ENCODE measurements around the gene AFDN. TPM values are rescaled to one million over a fixed set of nuclear protein-coding genes. Genes with fewer than 3 reads are reported as not detected.

The AFDN gene
- polyA plus RNA-seq, 1 of the 3 experiments (the other 2 are of a cell fraction) = 25.1 TPM

DNA sequence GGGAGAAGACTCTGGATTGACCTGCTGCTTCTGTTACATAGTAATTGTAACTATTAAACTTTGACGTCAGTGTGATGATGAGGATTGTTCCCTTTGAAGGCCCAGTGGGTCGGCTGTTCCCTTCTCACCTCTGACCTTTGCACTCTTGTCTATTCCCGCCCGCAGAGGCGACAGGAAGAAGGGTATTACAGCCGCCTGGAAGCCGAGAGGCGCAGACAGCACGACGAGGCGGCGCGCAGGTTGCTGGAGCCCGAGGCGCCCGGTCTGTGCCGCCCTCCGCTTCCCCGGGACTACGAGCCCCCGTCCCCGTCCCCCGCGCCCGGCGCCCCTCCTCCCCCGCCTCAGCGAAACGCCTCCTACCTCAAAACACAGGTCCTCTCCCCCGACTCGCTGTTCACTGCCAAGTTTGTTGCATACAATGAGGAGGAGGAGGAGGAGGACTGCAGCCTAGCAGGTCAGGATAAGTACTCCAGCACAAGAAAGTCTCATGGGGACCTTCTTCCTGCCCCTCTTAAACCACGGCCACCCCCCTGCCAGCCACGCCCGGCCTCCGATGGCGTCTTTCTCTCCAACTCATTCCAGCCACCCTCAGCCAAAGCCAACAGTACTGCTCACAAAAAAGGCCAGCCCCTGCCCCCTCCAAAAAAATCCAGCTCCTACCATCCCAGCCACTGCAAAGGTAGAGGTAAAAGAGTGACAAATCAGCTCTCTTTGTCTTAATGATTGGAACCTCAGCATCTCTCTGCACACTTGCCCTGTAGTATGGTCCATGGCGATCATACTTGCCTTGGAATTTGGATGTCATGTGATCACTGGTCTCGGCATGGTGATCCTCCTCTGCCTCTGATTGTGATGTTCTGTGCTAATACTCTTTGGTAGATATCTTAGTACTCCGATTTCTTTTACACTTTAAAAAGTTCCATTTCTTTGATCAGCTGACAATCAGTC lies 139.2 kb downstream of the AFDN start:
- CTCF ChIA-PET = no interaction called here

GRCh38 chr6:167966540-167966905 lies 139.8 kb downstream of the AFDN start:
- 96% methylated on average over 8 of the region's 8 CpGs for WGBS (ENCODE audit: low lambda C conversion rate)
- POLR2A ChIA-PET = no interaction called here
- Histone ChIP-seq H3K9me2 (no peaks in the 10 kb centered on the region), H3K9ac (no peak overlapping the region), H4K20me1 (ENCODE audit: insufficient read depth) (no peaks in the 10 kb centered on the region), H3K27me3 (ENCODE audit: insufficient read depth) (no peaks in the 10 kb centered on the region), H3K4me1 (ENCODE audit: control insufficient read depth in 1 of 2, insufficient read depth in 2 of 2, low read depth in 1 of 2, low read length in 1 of 2) (no peaks in the 10 kb centered on the region), H3K27ac (ENCODE audit: low read depth in 2 of 2, low read length in 1 of 2) (no peak overlapping the region), H3K36me3 (replicated peaks in 1 of 2; ENCODE audit: control insufficient read depth in 1 of 2, insufficient read depth in 2 of 2, low read length in 1 of 2) (peaks cover 18 to 65% of the 10 kb centered on the region in 2 experiments), H3K4me3 (ENCODE audit: low read depth in 2 of 2, low read length in 1 of 2) (no peak overlapping the region), H3K9me3 (no peaks in the 10 kb centered on the region), H2AFZ (ENCODE audit: low read depth) (no peak overlapping the region), H3K4me2 (no peak overlapping the region), H3F3A (replicated peaks; ENCODE audit: insufficient read depth) (no peaks in the 10 kb centered on the region), H3K79me2 (ENCODE audit: insufficient read depth) (no peaks in the 10 kb centered on the region)
- CTCF ChIA-PET = no interaction called here
- DNase-seq = no peak
- no peak for TF ChIP-seq POLR2AphosphoS5 (IDR thresholded peaks at IDR 0.05; ENCODE audit: low read depth, low read length)
- TF ChIP-seq SMC3 (IDR thresholded peaks at IDR 0.05; ENCODE audit: low read depth, low read length) = no peak
- TF ChIP-seq, protein P1, sequence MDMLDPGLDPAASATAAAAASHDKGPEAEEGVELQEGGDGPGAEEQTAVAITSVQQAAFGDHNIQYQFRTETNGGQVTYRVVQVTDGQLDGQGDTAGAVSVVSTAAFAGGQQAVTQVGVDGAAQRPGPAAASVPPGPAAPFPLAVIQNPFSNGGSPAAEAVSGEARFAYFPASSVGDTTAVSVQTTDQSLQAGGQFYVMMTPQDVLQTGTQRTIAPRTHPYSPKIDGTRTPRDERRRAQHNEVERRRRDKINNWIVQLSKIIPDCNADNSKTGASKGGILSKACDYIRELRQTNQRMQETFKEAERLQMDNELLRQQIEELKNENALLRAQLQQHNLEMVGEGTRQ (IDR thresholded peaks at IDR 0.05; ENCODE audit: borderline replicate concordance, low read depth, low read length) = no peak
- TF ChIP-seq MXI1 (IDR thresholded peaks at IDR 0.05; ENCODE audit: low read depth, low read length) = no peak
- TF ChIP-seq YY1 (IDR thresholded peaks at IDR 0.05; ENCODE audit: low read depth) = no peak
- TF ChIP-seq, protein P2, sequence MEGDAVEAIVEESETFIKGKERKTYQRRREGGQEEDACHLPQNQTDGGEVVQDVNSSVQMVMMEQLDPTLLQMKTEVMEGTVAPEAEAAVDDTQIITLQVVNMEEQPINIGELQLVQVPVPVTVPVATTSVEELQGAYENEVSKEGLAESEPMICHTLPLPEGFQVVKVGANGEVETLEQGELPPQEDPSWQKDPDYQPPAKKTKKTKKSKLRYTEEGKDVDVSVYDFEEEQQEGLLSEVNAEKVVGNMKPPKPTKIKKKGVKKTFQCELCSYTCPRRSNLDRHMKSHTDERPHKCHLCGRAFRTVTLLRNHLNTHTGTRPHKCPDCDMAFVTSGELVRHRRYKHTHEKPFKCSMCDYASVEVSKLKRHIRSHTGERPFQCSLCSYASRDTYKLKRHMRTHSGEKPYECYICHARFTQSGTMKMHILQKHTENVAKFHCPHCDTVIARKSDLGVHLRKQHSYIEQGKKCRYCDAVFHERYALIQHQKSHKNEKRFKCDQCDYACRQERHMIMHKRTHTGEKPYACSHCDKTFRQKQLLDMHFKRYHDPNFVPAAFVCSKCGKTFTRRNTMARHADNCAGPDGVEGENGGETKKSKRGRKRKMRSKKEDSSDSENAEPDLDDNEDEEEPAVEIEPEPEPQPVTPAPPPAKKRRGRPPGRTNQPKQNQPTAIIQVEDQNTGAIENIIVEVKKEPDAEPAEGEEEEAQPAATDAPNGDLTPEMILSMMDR (IDR thresholded peaks at IDR 0.05) = no peak
- no peak for TF ChIP-seq IRF3 (IDR thresholded peaks at IDR 0.05; ENCODE audit: low read depth, low read length)
- no peak for TF ChIP-seq EZH2phosphoT487 (IDR thresholded peaks at IDR 0.05; ENCODE audit: borderline replicate concordance, low read depth)
- no peak for TF ChIP-seq TAF1 (IDR thresholded peaks at IDR 0.05; ENCODE audit: borderline replicate concordance, low read depth, low read length)
- no peak for TF ChIP-seq RFX5 (IDR thresholded peaks at IDR 0.05; ENCODE audit: low read length)
- TF ChIP-seq ELF1 (IDR thresholded peaks at IDR 0.05) = no peak
- TF ChIP-seq MAX (IDR thresholded peaks at IDR 0.05; ENCODE audit: low read depth) = no peak

More for the DNA sequence above, 139.2 kb downstream of the AFDN start:
- no peak for DNase-seq
- peaks cover 18 to 59% of the 10 kb centered on the region in 2 experiments for H3K36me3 ChIP-seq (replicated peaks in 1 of 2; ENCODE audit: control insufficient read depth in 1 of 2, insufficient read depth in 2 of 2, low read length in 1 of 2)
- no peak overlapping the region for H3K27ac ChIP-seq (ENCODE audit: low read depth in 2 of 2, low read length in 1 of 2)
- no peaks in the 10 kb centered on the region for H3K9me3 ChIP-seq
- no peaks in the 10 kb centered on the region for H3K79me2 ChIP-seq (ENCODE audit: insufficient read depth)
- POLR2A ChIA-PET = no interaction called here
- H3K9ac ChIP-seq = no peak overlapping the region
- H3K4me1 ChIP-seq (ENCODE audit: control insufficient read depth in 1 of 2, insufficient read depth in 2 of 2, low read depth in 1 of 2, low read length in 1 of 2) = no peaks in the 10 kb centered on the region
- WGBS (ENCODE audit: low lambda C conversion rate) = 96% methylated on average over 39 of the region's 39 CpGs
- no peak overlapping the region for H3K4me2 ChIP-seq
- no peak overlapping the region for H2AFZ ChIP-seq (ENCODE audit: low read depth)
- TF ChIP-seq NFIC (IDR thresholded peaks at IDR 0.05; ENCODE audit: borderline replicate concordance) (no peak), TCF12 (IDR thresholded peaks at IDR 0.05) (no peak), ELF1 (IDR thresholded peaks at IDR 0.05) (no peak), MXI1 (IDR thresholded peaks at IDR 0.05; ENCODE audit: low read depth, low read length) (no peak), IRF3 (IDR thresholded peaks at IDR 0.05; ENCODE audit: low read depth, low read length) (no peak)
- TF ChIP-seq, protein P2 (IDR thresholded peaks at IDR 0.05) = no peak
- no peaks in the 10 kb centered on the region for H3F3A ChIP-seq (replicated peaks; ENCODE audit: insufficient read depth)
- H3K27me3 ChIP-seq (ENCODE audit: insufficient read depth) = no peaks in the 10 kb centered on the region
- H4K20me1 ChIP-seq (ENCODE audit: insufficient read depth) = no peaks in the 10 kb centered on the region
- H3K4me3 ChIP-seq (ENCODE audit: low read depth in 2 of 2, low read length in 1 of 2) = no peak overlapping the region
- no peaks in the 10 kb centered on the region for H3K9me2 ChIP-seq
